Upper lobe of right lung (tissue), 1 donor: ENCODE results near the gene BCAS3. TPM values are rescaled to one million over a fixed set of nuclear protein-coding genes. Genes with fewer than 3 reads are reported as not detected.

Source experiments
- ATAC-seq: fragments of 200-7000 bp; cut with Tn5 transposase; one replicate; pipeline ENCODE4 v1.9.1; 2020; ENCODE audit warnings: mild to moderate bottlenecking, moderate library complexity
- DNase-seq: peaks from one replicate; pipeline ENCODE4 v3.0.0-alpha.2; 2020
- H3K27ac ChIP-seq: fragments of 200-600 bp; one replicate; pipeline ENCODE4 v1.8.0; 2022
- H3K27me3 ChIP-seq: fragments of 200-600 bp; one replicate; pipeline ENCODE4 v1.8.0; 2022; ENCODE audit warnings: mild to moderate bottlenecking
- H3K36me3 ChIP-seq: fragments of 200-600 bp; one replicate; pipeline ENCODE4 v1.8.0; 2022
- H3K4me1 ChIP-seq: fragments of 200-600 bp; one replicate; pipeline ENCODE4 v1.8.0; 2022
- H3K4me3 ChIP-seq: fragments of 200-600 bp; one replicate; pipeline ENCODE4 v1.8.0; 2022; ENCODE audit warnings: mild to moderate bottlenecking
- H3K9me3 ChIP-seq: fragments of 200-600 bp; one replicate; pipeline ENCODE4 v1.8.0; 2022
- CTCF ChIP-seq: fragments of 200-600 bp; IDR thresholded peaks from one replicate; pipeline ENCODE4 v1.8.0; 2022; ENCODE audit warnings: antibody characterized with exemption
- intact Hi-C: fragments of 100-400 bp; cut with DNase I; formaldehyde crosslinking; loops from one replicate; pipeline ENCODE4 v1.11.0; 2022
- total RNA-seq: library from RNA; stranded (reverse); fragmentation: NEBNext Ultra II Directional; extraction: Animal tissue kit (Norgen Biotek cat#: 25700); gene quantifications from one replicate; pipeline ENCODE4 v1.2.1, GENCODE V29; 2021
- donor health status: DM: no; HTN: yes; CAD: no; lungs with severe emphysema.

BCAS3 gene
- total RNA-seq, 1 donor from 2014 or later, result 23.5 TPM

- H3K4me1 ChIP-seq, result peaks cover 11% of the 10 kb centered on the region
- intact Hi-C loops, result loop anchor here (10.0 kb wide), 1 partner anchor 391 kb away; no protein-coding TSS in a partner anchor
- TF ChIP-seq CTCF, result no peak
- H3K27ac ChIP-seq, result peak overlapping the region; percentile 91
- DNase-seq, result no peak
- no peaks in the 10 kb centered on the region for H3K36me3 ChIP-seq
- H3K9me3 ChIP-seq, result no peaks in the 10 kb centered on the region
- ATAC-seq, result no peak
- peaks cover 40% of the 10 kb centered on the region for H3K27me3 ChIP-seq
- H3K4me3 ChIP-seq, result peak overlapping the region; percentile 65
Observed at GRCh38 chr17:61395409-61395982, 717.8 kb downstream of the BCAS3 start.

GRCh38 chr17:61395983-61396585, 718.4 kb downstream of the BCAS3 start:
- no peak for TF ChIP-seq CTCF
- H3K27ac ChIP-seq, result peak overlapping the region; percentile 91
- intact Hi-C loops, result loop anchor here (10.0 kb wide), 1 partner anchor 391 kb away; no protein-coding TSS in a partner anchor
- H3K27me3 ChIP-seq, result peaks cover 46% of the 10 kb centered on the region
- no peaks in the 10 kb centered on the region for H3K9me3 ChIP-seq
- peak; percentile 1 for ATAC-seq
- H3K36me3 ChIP-seq, result no peaks in the 10 kb centered on the region
- peak overlapping the region; percentile 65 for H3K4me3 ChIP-seq
- peaks cover 16% of the 10 kb centered on the region for H3K4me1 ChIP-seq
- peak; percentile 68 for DNase-seq

DNA sequence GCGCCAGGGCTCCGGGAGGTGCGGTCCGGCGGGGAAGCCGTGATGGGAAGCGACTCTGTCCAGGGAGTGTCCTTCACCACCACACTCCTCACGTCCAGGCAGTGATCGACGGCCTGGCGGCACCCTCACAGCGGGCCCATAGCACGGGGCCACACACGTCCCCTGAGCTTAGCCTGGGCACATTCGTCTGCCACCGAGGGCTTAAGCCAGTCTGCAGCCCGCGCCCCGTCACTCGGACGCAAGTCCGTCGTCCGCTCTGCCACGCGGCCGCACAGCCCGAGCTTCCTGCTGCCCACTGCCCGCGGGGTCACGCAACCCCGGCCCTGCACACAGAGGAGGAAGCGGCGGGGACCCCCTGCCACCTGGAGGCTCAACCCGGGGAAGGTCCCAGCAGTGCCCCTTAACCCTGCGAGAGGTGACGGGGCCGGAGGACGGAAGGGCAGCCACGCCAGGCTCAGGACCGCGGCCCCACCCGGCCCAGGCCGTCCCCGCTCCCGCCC, 719.0 kb downstream of the BCAS3 start:
- H3K36me3 ChIP-seq, result no peaks in the 10 kb centered on the region
- TF ChIP-seq CTCF, result no peak
- peak; percentile 2 for ATAC-seq
- peak; percentile 67 for DNase-seq
- peaks cover 52% of the 10 kb centered on the region for H3K27me3 ChIP-seq
- peak overlapping the region; percentile 65 for H3K4me3 ChIP-seq
- no peaks in the 10 kb centered on the region for H3K9me3 ChIP-seq
- intact Hi-C loops, result loop anchor here (10.0 kb wide), 1 partner anchor 392 kb away; no protein-coding TSS in a partner anchor
- H3K27ac ChIP-seq, result peak overlapping the region; percentile 91
- H3K4me1 ChIP-seq, result peaks cover 16% of the 10 kb centered on the region

DNA sequence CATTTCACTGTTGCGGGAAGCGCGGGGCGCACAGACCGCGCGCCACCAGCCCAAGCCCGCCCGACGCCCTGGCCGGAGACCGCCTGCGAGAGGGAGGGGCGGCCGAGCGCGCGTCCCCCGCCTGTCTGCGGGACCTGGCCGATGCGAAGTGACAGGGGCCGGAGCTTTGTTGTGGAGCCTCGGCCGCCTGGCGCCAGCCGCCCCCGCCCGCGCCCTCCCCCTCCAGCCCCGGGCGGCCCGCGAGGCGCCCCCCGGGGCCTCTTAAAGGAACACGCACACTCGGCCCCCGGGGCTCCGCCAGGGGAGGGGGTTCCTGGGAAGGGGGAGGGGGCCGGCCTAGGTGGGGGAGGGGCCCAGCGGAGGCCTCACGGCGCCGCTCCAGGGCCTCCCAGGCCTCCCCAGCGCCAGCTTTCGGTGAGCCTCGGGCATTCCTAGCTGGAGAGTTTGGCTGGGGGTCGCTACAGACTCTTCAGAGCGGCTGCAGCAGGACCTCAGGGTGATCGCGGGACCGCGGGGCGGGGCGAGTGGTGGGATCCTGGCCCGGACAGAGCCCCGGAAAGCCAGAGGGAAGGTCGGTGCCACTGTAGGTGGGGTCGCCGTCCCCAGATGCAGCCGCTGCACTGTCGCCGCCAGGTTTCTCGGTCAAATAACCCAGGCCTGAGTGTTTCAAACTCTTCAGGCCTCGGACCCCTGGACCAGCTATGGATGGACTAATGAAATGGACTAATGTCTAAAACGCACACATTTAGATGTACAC, 719.6 kb downstream of the BCAS3 start:
- H3K27ac ChIP-seq, result peak overlapping the region; percentile 91
- peak; percentile 68 for DNase-seq
- no peaks in the 10 kb centered on the region for H3K9me3 ChIP-seq
- peak; percentile 4 for ATAC-seq
- TF ChIP-seq CTCF, result no peak
- H3K4me3 ChIP-seq, result peak overlapping the region; percentile 65
- H3K36me3 ChIP-seq, result no peaks in the 10 kb centered on the region
- intact Hi-C loops, result loop anchor here (10.0 kb wide), 1 partner anchor 392 kb away; no protein-coding TSS in a partner anchor
- H3K27me3 ChIP-seq, result peaks cover 58% of the 10 kb centered on the region
- H3K4me1 ChIP-seq, result peaks cover 16% of the 10 kb centered on the region

GRCh38 chr17:61398721-61399130, 721.1 kb downstream of the BCAS3 start:
- Histone ChIP-seq H3K4me3 (peak overlapping the region; percentile 65), H3K36me3 (peaks cover 7% of the 10 kb centered on the region), H3K4me1 (peaks cover 16% of the 10 kb centered on the region), H3K9me3 (no peaks in the 10 kb centered on the region), H3K27me3 (peaks cover 73% of the 10 kb centered on the region), H3K27ac (peak overlapping the region; percentile 91)
- no peak for TF ChIP-seq CTCF
- DNase-seq (no peak), ATAC-seq (no peak)
- intact Hi-C loops, result loop anchor here (10.0 kb wide), 1 partner anchor 394 kb away; no protein-coding TSS in a partner anchor
